Measurements from ENCODE around the gene ISLR. TPM values are rescaled to one million over a fixed set of nuclear protein-coding genes. Genes with fewer than 3 reads are reported as not detected.

The ISLR gene
- total and polyA plus RNA-seq, 2 of the 8 experiments (the other 6 are each of a cell fraction or from before 2014, with no cell fraction given): 0.29 to 0.35 TPM

DNA sequence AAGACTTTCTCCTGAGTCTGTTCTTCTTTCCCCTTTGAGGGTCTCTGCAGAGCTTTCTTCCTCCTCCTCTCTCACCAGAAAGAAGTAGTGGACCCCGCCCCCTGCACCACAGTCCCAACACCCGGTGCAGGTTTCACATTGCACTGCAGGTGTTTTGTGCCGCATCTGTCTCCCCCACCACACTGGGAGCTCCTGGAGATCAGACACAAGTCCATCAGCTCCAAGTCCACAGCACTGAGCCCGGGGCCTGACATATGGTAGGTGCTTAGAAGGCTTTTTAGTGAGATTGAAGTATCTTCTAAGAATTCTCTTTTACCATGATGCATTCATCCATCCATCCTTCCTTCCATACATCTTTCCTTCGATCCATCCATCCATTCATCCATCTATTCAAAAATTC lies 19.2 kb downstream of the ISLR start (continued):
- TF ChIP-seq, protein P1, sequence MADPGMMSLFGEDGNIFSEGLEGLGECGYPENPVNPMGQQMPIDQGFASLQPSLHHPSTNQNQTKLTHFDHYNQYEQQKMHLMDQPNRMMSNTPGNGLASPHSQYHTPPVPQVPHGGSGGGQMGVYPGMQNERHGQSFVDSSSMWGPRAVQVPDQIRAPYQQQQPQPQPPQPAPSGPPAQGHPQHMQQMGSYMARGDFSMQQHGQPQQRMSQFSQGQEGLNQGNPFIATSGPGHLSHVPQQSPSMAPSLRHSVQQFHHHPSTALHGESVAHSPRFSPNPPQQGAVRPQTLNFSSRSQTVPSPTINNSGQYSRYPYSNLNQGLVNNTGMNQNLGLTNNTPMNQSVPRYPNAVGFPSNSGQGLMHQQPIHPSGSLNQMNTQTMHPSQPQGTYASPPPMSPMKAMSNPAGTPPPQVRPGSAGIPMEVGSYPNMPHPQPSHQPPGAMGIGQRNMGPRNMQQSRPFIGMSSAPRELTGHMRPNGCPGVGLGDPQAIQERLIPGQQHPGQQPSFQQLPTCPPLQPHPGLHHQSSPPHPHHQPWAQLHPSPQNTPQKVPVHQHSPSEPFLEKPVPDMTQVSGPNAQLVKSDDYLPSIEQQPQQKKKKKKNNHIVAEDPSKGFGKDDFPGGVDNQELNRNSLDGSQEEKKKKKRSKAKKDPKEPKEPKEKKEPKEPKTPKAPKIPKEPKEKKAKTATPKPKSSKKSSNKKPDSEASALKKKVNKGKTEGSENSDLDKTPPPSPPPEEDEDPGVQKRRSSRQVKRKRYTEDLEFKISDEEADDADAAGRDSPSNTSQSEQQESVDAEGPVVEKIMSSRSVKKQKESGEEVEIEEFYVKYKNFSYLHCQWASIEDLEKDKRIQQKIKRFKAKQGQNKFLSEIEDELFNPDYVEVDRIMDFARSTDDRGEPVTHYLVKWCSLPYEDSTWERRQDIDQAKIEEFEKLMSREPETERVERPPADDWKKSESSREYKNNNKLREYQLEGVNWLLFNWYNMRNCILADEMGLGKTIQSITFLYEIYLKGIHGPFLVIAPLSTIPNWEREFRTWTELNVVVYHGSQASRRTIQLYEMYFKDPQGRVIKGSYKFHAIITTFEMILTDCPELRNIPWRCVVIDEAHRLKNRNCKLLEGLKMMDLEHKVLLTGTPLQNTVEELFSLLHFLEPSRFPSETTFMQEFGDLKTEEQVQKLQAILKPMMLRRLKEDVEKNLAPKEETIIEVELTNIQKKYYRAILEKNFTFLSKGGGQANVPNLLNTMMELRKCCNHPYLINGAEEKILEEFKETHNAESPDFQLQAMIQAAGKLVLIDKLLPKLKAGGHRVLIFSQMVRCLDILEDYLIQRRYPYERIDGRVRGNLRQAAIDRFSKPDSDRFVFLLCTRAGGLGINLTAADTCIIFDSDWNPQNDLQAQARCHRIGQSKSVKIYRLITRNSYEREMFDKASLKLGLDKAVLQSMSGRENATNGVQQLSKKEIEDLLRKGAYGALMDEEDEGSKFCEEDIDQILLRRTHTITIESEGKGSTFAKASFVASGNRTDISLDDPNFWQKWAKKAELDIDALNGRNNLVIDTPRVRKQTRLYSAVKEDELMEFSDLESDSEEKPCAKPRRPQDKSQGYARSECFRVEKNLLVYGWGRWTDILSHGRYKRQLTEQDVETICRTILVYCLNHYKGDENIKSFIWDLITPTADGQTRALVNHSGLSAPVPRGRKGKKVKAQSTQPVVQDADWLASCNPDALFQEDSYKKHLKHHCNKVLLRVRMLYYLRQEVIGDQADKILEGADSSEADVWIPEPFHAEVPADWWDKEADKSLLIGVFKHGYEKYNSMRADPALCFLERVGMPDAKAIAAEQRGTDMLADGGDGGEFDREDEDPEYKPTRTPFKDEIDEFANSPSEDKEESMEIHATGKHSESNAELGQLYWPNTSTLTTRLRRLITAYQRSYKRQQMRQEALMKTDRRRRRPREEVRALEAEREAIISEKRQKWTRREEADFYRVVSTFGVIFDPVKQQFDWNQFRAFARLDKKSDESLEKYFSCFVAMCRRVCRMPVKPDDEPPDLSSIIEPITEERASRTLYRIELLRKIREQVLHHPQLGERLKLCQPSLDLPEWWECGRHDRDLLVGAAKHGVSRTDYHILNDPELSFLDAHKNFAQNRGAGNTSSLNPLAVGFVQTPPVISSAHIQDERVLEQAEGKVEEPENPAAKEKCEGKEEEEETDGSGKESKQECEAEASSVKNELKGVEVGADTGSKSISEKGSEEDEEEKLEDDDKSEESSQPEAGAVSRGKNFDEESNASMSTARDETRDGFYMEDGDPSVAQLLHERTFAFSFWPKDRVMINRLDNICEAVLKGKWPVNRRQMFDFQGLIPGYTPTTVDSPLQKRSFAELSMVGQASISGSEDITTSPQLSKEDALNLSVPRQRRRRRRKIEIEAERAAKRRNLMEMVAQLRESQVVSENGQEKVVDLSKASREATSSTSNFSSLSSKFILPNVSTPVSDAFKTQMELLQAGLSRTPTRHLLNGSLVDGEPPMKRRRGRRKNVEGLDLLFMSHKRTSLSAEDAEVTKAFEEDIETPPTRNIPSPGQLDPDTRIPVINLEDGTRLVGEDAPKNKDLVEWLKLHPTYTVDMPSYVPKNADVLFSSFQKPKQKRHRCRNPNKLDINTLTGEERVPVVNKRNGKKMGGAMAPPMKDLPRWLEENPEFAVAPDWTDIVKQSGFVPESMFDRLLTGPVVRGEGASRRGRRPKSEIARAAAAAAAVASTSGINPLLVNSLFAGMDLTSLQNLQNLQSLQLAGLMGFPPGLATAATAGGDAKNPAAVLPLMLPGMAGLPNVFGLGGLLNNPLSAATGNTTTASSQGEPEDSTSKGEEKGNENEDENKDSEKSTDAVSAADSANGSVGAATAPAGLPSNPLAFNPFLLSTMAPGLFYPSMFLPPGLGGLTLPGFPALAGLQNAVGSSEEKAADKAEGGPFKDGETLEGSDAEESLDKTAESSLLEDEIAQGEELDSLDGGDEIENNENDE (IDR thresholded peaks at IDR 0.05; ENCODE audit: insufficient replicate concordance, low read length): no peak
- no peak for TF ChIP-seq EZH2 (IDR thresholded peaks at IDR 0.05; ENCODE audit: low read depth, low read length, severe bottlenecking)
- no peak for TF ChIP-seq YY1 (IDR thresholded peaks at IDR 0.05; ENCODE audit: low read depth, low read length)

Data from H1 (cell line).